Smooth muscle cell (in vitro differentiated cells): Measurements from ENCODE around the gene DCAF5. TPM values are rescaled to one million over a fixed set of nuclear protein-coding genes. Genes with fewer than 3 reads are reported as not detected.

Experiments used
- DNase-seq: peaks from one replicate; lab custom pipeline; 2025; ENCODE audit not compliant: unreplicated experiment; lab: John Stamatoyannopoulos, UW
- H2AFZ ChIP-seq: fragments of 200-600 bp; sonication (generic); 2 replicates; pipeline ENCODE4 v1.6.0; 2016; ENCODE audit warnings: antibody characterized with exemption, low read depth, mild to moderate bottlenecking
- H3F3A ChIP-seq: fragments of 200-600 bp; sonication (generic); 2 replicates; pipeline ENCODE4 v1.6.0; 2017; ENCODE audit warnings: antibody characterized with exemption, low read depth
- H3K27ac ChIP-seq: fragments of 200-600 bp; sonication (generic); 2 replicates; pipeline ENCODE4 v1.5.1; 2016; ENCODE audit warnings: low read depth, mild to moderate bottlenecking
- H3K27me3 ChIP-seq: fragments of 200-600 bp; sonication (generic); 2 replicates; pipeline ENCODE4 v1.6.1; 2016; ENCODE audit warnings: low read depth, mild to moderate bottlenecking
- H3K36me3 ChIP-seq: fragments of 200-600 bp; sonication (generic); 2 replicates; pipeline ENCODE4 v1.5.1; 2016; ENCODE audit warnings: low read depth
- H3K4me1 ChIP-seq: fragments of 200-600 bp; sonication (generic); 2 replicates; pipeline ENCODE4 v1.5.1; 2016; ENCODE audit warnings: low read depth
- H3K4me2 ChIP-seq: fragments of 200-600 bp; sonication (generic); 2 replicates; pipeline ENCODE4 v1.6.0; 2016; ENCODE audit warnings: mild to moderate bottlenecking
- H3K4me3 ChIP-seq: fragments of 200-600 bp; sonication (generic); 2 replicates; pipeline ENCODE4 v1.5.1; 2016; ENCODE audit warnings: mild to moderate bottlenecking
- H3K79me2 ChIP-seq: fragments of 200-600 bp; sonication (generic); 2 replicates; pipeline ENCODE4 v1.6.0; 2016; ENCODE audit warnings: low read depth, mild to moderate bottlenecking
- H3K9ac ChIP-seq: fragments of 200-600 bp; sonication (generic); 2 replicates; pipeline ENCODE4 v1.6.0; 2016; ENCODE audit warnings: low read depth
- H3K9me3 ChIP-seq: fragments of 200-600 bp; sonication (generic); replicated peaks from 2 replicates; pipeline ENCODE4 v1.5.1; 2016; ENCODE audit warnings: low read depth
- H4K20me1 ChIP-seq: fragments of 200-600 bp; sonication (generic); 2 replicates; pipeline ENCODE4 v1.6.0; 2016; ENCODE audit warnings: low read depth
- CTCF ChIP-seq: fragments of 200-600 bp; sonication (generic); IDR thresholded peaks from 2 replicates; pipeline ENCODE4 v1.5.1; 2017; ENCODE audit warnings: borderline replicate concordance, mild to moderate bottlenecking, antibody characterized with exemption; ENCODE audit not compliant: insufficient read depth, poor library complexity, severe bottlenecking
- WGBS: methylation state at CpG from one replicate; pipeline ENCODE4 v1.1.7; 2016; ENCODE audit warnings: low lambda C conversion rate; 5-methylcytosine and 5-hydroxymethylcytosine counted together
- polyA plus RNA-seq: library from polyadenylated mRNA; unstranded; fragments of >200 nt; fragmentation: Nextera tagmentation; extraction: Ambion mirVana; gene quantifications from 2 replicates; pipeline ENCODE4 v1.2.1, GENCODE V29; 2016
- total RNA-seq: library from RNA; depleted of rRNA; stranded (reverse); fragments of >200 nt; gene quantifications from 2 replicates; pipeline ENCODE4 v1.2.3, GENCODE V29; 2014

The DCAF5 gene
- total and polyA plus RNA-seq, 2 experiments from 2014 or later: 23.0 to 45.4 TPM

- Histone ChIP-seq H3F3A (peaks cover 21% of the 10 kb centered on the region), H3K36me3 (no peaks in the 10 kb centered on the region), H3K9ac (no peak overlapping the region), H3K4me1 (peaks cover 23% of the 10 kb centered on the region), H3K27me3 (no peaks in the 10 kb centered on the region), H3K4me2 (no peak overlapping the region), H4K20me1 (no peaks in the 10 kb centered on the region), H3K4me3 (no peak overlapping the region), H3K9me3 (no peaks in the 10 kb centered on the region), H2AFZ (no peak overlapping the region), H3K79me2 (peaks cover 21% of the 10 kb centered on the region), H3K27ac (peak overlapping the region; percentile 49)
- WGBS: 65% methylated on average over 4 of the region's 4 CpGs
- no peak for TF ChIP-seq CTCF
- DNase-seq: no peak
Measured at GRCh38 chr14:69052181-69052601, 100.7 kb downstream of the DCAF5 start.

- no peak overlapping the region for H2AFZ ChIP-seq
- H3K9ac ChIP-seq: peak overlapping the region; percentile 48
- no peaks in the 10 kb centered on the region for H4K20me1 ChIP-seq
- peaks cover 32% of the 10 kb centered on the region for H3K4me1 ChIP-seq
- H3K9me3 ChIP-seq: no peaks in the 10 kb centered on the region
- DNase-seq: no peak
- no peaks in the 10 kb centered on the region for H3K27me3 ChIP-seq
- no peaks in the 10 kb centered on the region for H3K36me3 ChIP-seq
- no peak for TF ChIP-seq CTCF
- H3K79me2 ChIP-seq: peaks cover 21% of the 10 kb centered on the region
- H3F3A ChIP-seq: peaks cover 31% of the 10 kb centered on the region
- peak overlapping the region; percentile 64 for H3K4me2 ChIP-seq
- H3K4me3 ChIP-seq: no peak overlapping the region
- 41% methylated on average over 6 of the region's 6 CpGs for WGBS
- H3K27ac ChIP-seq: peak overlapping the region; percentile 83
Measured at GRCh38 chr14:69050240-69051184, 102.4 kb downstream of the DCAF5 start.

- H3F3A ChIP-seq: peaks cover 38% of the 10 kb centered on the region
- H3K4me1 ChIP-seq: peaks cover 40% of the 10 kb centered on the region
- no peaks in the 10 kb centered on the region for H3K36me3 ChIP-seq
- H3K27ac ChIP-seq: peak overlapping the region; percentile 83
- H3K79me2 ChIP-seq: peaks cover 21% of the 10 kb centered on the region
- no peak overlapping the region for H3K4me3 ChIP-seq
- no peak for DNase-seq
- no peaks in the 10 kb centered on the region for H3K9me3 ChIP-seq
- no peaks in the 10 kb centered on the region for H3K27me3 ChIP-seq
- no peaks in the 10 kb centered on the region for H4K20me1 ChIP-seq
- TF ChIP-seq CTCF: no peak
- no peak overlapping the region for H3K9ac ChIP-seq
- no peak overlapping the region for H2AFZ ChIP-seq
- 18% methylated on average over 2 of the region's 2 CpGs for WGBS
- peak overlapping the region; percentile 64 for H3K4me2 ChIP-seq
Measured at GRCh38 chr14:69049675-69050074, 103.2 kb downstream of the DCAF5 start.
